ENCODE measurements around the gene PRM3.

Gene PRM3

DNA sequence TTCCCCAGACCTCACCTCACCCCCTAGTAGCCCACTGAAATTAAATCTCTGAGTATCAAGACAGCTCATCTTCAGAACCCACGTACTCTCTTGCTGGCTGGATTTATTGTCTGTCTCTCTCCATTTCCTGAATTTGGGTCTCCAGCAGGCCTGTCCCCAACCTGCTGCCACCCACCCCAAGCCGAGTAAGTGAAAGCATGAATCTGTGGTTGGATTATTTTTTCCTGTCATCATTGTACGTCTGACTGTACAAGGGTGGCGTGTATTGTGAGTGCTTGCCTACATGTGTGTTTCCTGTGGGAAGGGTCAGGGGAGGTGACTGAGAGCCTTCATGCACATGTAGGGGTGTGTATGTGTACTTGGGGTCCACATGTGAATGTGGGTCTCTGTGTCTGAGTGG lies 9.7 kb downstream of the PRM3 start:
- DNase-seq (ENCODE audit: extremely low spot score, insufficient read length, low read depth): no peak
- FAIRE-seq: peak; percentile 12

GRCh38 chr16:11262915-11263314 lies 10.5 kb downstream of the PRM3 start:
- FAIRE-seq: no peak
- DNase-seq (ENCODE audit: extremely low spot score, insufficient read length, low read depth): no peak

DNA sequence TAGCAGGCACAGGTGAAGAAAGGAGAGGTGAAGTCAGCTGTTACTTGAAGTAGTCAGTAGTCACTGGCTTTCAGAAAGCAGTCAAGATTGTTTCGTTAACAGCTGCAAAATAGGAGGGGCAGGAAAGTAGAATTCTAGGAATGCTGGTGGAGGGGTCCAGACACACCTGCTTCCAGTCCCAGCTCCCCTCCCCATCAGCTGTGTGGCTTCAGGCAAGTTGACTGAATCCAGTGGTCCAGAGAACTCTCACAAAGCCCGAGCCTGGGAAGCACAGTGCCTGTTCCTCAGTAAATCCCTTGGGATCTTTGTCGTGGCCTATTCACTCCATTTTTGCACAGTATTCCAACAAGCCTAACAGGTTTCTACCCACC lies 12.8 kb downstream of the PRM3 start:
- DNase-seq (ENCODE audit: extremely low spot score, insufficient read length, low read depth): no peak
- FAIRE-seq: no peak

DNA sequence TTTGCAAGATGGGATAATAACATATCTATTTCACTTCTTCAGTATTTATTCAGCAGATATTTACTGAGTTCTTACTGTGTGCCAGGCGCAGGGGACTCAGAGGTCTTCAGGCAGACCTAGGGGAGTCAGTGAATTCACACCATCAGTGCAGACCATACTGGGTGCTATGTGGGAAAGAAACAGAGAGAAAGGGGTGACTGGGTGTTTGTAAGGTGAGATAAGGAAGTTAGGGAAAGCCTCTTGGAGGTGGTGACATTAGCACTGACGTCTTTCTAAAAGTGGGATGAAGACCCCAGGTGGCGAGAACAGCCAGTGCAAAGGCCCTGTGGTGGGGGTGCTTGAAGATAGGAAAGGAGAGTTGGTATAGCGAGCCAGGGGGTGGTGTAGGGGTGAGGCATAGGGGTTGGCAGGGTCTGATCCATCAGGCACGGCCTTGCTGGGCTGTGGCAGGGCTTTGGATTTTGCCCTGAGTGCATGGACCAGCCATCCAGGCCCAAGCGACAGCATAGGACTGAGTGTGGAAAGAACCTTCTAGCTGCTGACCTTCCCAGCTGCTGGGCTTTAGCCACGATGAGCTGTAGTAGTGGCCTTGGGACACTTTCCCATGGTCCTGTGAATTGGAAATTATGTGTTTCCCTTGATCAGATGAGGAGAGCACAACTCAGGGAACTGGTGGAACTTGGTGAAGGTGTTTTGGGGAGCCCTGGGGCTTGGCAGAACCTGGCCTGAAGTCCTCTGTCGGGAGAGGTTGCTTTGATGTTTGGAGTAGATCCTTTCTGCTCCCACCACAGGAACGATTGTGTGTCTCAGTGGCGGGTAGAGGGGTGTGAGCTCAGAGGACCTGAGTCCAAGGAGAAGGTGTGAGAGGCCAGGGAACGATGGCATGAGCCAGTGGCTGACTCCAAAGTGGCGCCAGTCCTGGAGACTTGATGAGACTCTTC lies 13.5 kb downstream of the PRM3 start:
- DNase-seq (ENCODE audit: extremely low spot score, insufficient read length, low read depth): no peak
- FAIRE-seq: no peak

GRCh38 chr16:11258553-11259492 lies 14.6 kb downstream of the PRM3 start:
- FAIRE-seq (peak; percentile 94), DNase-seq (ENCODE audit: extremely low spot score, insufficient read length, low read depth) (peak; percentile 56)

- FAIRE-seq (peak; percentile 71), DNase-seq (ENCODE audit: extremely low spot score, insufficient read length, low read depth) (no peak)
These were observed 16.1 kb downstream of the PRM3 start for GRCh38 chr16:11257131-11257938.

- FAIRE-seq (no peak), DNase-seq (ENCODE audit: extremely low spot score, insufficient read length, low read depth) (no peak)
These were observed 16.7 kb downstream of the PRM3 start for GRCh38 chr16:11256661-11257130.

- DNase-seq (ENCODE audit: extremely low spot score, insufficient read length, low read depth): peak; percentile 76
- peak; percentile 64 for FAIRE-seq
These were observed 17.4 kb downstream of the PRM3 start, which contains the start of gene SOCS1 for GRCh38 chr16:11255737-11256660. TSS of gene SOCS1 (minus strand) at chr16:11256204. CDS start at chr16:11255478, 726 bp downstream.

GRCh38 chr16:11254913-11255736 lies 18.3 kb downstream of the PRM3 start:
- FAIRE-seq (no peak), DNase-seq (ENCODE audit: extremely low spot score, insufficient read length, low read depth) (no peak)

- DNase-seq (ENCODE audit: extremely low spot score, insufficient read length, low read depth) (no peak), FAIRE-seq (peak; percentile 63)
These were observed 19.2 kb downstream of the PRM3 start for GRCh38 chr16:11253995-11254912.

DNA sequence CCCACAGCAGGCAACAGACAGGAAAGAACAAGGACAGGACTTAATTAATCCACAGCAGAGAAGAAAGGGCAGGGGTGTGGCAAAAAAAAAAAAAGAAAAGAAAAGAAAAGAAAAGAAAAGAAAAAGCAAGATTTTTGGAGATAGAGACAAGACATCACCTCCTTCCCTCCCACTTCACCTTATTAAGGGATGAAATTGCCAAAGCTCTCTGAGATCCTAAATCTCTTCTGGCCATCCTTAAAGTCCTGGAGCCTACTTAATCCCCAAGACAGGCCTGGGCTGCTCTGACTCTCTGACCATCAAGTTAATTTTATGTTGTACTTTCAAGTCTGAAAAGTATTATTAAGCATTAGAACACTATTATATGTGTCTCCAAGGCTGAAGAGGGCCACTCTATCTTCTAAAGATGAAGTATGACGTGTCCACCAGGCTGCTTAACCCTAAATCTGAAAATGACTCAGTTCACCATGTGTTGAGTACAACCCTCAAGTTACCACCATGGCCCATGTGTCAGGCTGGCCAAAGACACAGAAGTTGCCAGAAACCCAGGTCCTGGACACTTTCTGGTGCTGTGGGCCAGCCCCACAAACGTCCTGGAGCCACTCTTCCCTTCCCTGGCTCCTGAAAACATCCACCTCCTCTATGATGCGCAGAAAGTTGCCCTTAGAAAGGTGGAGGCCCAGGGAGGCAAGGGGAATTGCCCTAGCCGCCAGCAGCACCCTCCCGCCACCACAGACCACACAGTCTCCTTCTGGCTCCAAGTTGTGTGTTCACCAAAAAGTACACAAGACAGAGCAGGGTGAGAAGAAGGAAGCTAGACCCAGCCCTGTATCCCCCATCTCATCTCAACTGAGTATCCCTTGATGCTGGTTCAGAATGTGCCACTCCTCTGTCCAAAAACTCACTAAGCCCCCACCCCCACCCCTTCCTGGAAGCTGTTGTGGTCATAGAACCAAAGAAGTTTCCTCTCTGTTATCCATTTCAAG lies 20.1 kb downstream of the PRM3 start:
- DNase-seq (ENCODE audit: extremely low spot score, insufficient read length, low read depth): no peak
- peak; percentile 73 for FAIRE-seq

GRCh38 chr16:11252482-11252931 lies 20.9 kb downstream of the PRM3 start:
- DNase-seq (ENCODE audit: extremely low spot score, insufficient read length, low read depth) (no peak), FAIRE-seq (no peak)

- no peak for DNase-seq (ENCODE audit: extremely low spot score, insufficient read length, low read depth)
- no peak for FAIRE-seq
These were observed 21.6 kb downstream of the PRM3 start for GRCh38 chr16:11251525-11252481.

DNA sequence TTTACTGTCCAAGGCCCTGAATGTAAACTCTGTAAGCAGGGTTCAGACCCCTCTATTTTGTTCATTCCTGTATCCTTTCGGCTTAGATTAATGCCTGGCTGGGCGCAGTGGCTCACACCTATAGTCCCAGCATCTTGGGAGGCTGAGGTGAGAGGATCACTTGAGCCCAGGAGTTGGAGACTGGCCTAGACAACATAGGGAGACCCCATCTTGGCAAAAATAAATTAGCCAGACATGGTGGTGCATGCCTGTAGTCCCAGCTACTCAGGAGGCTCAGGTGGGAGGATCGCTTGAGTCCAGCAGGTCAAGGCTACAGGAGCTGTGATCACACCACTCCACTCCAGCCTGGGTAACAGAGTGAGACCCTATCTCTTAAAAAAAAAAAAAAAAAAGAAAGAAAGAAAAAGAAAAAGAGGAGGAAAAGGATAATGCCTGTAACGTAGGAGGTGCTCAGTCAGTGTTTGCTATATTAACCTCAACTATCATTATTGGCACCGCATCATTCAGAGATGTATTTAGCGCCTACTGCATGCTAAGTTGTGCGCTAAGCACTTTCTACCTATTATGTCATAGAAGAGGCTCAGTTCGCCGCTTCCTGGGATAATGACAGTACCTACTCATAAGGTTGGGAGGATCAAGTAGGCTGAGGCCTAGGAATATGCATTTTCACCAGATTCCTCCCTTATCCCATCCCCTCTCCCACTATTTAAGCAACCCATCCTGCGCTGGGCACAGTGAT lies 22.5 kb downstream of the PRM3 start:
- no peak for FAIRE-seq
- no peak for DNase-seq (ENCODE audit: extremely low spot score, insufficient read length, low read depth)

Measured in GM18507 (cell line).